ENCODE data around the gene NRL.
"Not testable (repeated sequence)": the region's sequence is repeated elsewhere in the genome, so short reads cannot be mapped to it uniquely, and the experiment has no call there.

Gene NRL

DNA sequence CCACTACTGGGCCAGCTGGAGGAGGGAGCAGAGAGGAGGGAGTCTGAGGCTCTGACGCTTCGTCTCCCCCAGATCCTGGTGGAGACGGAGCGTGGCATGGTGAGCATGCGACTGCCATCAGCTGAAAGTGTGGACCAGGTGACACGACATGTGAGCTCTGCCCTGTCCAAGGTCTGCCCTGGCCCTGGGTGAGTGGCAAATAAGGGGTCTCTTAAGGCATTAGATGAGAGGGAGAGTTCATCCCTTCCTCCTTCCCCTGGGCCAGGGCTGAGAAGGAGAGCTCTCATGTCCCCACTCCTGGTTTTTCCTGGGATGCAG, 60.5 kb downstream of the NRL start:
- DNase-seq (ENCODE audit: low spot score): no peak
- in situ Hi-C loops (cut with MboI; ENCODE audit: low sequenced_read_pairs, unreplicated experiment): no loop called here
- TF ChIP-seq, protein P1, sequence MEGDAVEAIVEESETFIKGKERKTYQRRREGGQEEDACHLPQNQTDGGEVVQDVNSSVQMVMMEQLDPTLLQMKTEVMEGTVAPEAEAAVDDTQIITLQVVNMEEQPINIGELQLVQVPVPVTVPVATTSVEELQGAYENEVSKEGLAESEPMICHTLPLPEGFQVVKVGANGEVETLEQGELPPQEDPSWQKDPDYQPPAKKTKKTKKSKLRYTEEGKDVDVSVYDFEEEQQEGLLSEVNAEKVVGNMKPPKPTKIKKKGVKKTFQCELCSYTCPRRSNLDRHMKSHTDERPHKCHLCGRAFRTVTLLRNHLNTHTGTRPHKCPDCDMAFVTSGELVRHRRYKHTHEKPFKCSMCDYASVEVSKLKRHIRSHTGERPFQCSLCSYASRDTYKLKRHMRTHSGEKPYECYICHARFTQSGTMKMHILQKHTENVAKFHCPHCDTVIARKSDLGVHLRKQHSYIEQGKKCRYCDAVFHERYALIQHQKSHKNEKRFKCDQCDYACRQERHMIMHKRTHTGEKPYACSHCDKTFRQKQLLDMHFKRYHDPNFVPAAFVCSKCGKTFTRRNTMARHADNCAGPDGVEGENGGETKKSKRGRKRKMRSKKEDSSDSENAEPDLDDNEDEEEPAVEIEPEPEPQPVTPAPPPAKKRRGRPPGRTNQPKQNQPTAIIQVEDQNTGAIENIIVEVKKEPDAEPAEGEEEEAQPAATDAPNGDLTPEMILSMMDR (IDR thresholded peaks at IDR 0.05; ENCODE audit: borderline replicate concordance, control extremely low read depth, extremely low read depth, insufficient read depth, missing control alignments): no peak

DNA sequence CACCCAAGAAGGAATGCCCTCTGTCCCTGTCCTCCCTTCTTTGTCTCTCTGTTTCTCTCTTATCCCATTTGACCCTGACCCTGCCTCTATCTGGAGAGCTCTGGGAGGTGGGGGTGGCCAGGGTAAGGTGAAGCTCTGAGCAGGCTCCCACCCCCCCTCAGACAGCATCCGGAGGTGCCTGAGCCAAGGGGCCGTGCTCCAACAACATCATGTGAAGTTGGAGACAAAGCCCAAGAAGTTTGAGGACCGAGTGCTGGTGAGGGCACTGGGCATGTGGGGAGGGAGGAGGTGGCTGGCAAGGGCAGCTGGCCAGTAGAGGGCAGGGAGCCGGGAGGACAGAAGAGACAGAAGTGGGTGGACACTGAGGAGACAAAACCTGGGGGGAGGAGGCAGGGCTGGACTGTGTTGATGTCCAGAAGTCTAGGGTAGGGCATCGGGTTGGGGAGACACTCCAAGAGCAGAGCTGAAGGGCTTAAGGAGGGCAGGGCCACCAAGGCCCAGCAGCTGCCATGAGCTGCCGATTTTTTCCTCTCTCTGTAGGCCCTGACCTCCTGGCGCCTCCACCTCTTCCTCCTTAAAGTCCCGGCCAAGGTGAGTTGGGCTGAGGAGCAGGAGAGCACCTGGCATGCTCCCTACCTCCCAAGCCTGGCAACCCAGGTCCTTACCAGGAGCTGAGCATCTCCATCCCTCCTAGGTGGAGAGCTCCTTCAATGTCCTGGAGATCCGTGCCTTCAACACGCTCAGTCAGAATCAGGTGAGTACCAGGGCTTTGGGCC, 61.0 kb downstream of the NRL start:
- in situ Hi-C loops (cut with MboI; ENCODE audit: low sequenced_read_pairs, unreplicated experiment): no loop called here
- TF ChIP-seq, protein P1 (IDR thresholded peaks at IDR 0.05; ENCODE audit: borderline replicate concordance, control extremely low read depth, extremely low read depth, insufficient read depth, missing control alignments): no peak
- DNase-seq (ENCODE audit: low spot score): peak; percentile 17

DNA sequence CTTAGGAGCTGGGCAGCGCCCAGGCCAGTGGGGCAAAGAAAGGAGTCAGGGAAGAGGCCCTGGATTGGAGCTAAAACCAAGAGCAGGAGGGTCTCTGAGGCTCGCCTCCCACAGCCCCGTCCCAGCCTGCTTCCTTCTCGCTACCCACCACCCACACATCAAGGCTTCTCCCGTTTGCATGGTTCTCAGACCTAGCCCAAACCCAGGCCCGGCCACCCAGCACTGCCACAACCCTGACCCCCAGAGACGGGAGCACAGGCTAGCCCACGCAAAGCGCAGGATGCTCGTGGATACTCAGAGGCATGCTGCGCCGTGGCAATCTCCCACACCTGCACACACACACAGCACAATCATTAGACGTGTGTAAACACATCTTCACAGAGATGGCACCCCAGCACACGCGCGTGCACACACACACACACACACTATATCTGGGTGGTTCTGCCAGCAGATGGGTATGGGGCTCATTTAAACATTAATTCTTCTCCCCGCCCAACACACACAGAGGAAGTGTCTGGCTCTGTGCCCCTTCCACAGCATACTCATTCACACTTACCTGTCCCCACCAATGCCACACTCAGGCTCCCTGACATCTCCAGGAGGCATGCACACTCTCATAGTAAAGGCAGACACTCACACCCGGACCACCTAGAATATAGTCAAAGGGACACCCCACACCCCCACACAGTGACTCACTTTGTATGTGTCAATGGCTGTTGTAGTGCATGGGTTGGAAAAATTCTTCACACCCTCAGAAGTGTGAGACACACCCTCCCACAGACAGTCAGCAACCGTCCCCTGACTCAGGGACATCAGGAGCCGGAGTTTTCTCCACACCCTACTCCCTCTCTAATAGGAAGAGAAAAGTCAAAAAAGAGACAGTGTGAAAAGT, 61.8 kb downstream of the NRL start:
- DNase-seq (ENCODE audit: low spot score): peak; percentile 14
- in situ Hi-C loops (cut with MboI; ENCODE audit: low sequenced_read_pairs, unreplicated experiment): no loop called here
- TF ChIP-seq, protein P1 (IDR thresholded peaks at IDR 0.05; ENCODE audit: borderline replicate concordance, control extremely low read depth, extremely low read depth, insufficient read depth, missing control alignments): no peak

DNA sequence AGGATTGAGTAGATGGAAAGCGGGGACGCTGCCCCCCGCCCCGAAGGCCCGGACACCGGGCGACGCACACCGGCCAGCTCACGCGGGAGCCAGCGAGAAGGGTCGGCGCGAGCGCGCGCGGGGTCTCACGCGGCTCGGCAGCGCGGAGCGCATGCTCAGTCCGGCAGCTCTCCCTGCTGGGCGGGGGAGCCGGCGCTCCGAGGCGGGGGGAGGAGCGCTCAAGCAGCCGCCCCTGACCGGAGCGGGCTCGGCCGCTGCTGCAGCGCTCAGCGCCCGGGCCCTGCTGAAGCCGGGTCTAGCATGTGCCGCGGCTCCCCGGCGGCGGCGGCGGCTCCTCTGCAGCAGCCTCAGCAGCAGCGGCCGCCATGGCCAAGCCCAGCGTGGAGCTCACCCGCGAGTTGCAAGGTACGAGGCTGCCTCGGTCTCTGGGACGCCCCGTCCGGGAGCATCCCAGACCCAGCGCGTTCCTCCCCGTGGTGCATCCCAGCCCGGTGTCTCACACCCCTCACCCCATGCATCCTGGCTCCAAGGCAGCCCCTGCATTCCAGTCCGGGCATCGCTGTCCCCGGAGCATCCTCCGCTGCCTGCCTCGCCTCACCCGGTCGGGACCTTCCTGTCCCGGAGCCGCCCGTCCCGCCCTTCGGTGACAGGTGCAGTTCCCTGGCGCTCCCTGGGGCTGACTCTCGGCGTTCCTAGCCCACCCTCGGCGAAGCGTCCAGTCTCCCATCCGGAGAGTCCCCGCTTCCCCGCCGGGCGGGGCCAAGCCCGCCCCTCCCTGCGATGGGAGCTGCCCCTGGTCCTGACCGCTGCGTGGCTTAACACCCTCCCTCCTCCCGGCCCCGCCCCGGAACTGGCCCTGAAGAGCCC, 62.7 kb downstream of the NRL start, which contains the start of gene CARMIL3:
Gene CARMIL3, plus strand, starts transcription at position 221 of the 867 bp plus-strand sequence. Its CDS starts 145 bp downstream, at position 366.
- TF ChIP-seq, protein P1 (IDR thresholded peaks at IDR 0.05; ENCODE audit: borderline replicate concordance, control extremely low read depth, extremely low read depth, insufficient read depth, missing control alignments): no peak
- in situ Hi-C loops (cut with MboI; ENCODE audit: low sequenced_read_pairs, unreplicated experiment): no loop called here
- peak; percentile 93 for DNase-seq (ENCODE audit: low spot score)

DNA sequence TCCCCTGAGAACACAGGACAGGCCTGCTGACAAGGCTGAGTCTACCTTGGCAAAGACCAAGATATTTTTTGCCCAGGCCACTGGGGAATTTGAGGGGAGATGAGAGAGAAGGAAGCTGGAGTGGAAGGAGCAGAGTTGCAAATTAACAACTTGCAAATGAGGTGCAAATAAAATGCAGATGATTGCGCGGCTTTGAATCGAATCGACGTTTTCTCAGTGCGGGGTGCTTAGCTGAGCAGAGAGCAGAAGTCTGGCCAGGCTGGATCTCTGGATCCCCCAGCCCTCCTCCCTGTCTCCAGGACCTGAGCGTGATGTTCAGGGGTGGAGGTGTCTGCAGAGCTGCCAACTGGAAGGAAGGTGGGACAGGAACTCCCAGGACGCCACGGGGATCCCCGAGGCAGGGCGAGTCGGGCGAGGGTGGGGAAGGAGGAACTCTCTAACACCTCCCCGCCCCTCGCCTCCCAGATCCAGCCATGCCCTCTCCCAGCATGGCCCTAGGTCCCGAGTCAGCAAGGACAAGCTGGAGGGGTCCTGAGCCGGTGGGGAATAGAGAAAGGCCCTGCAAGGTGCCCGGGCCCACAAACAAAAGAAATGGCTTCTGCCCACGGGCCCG, 63.5 kb downstream of the NRL start:
- peak; percentile 43 for DNase-seq (ENCODE audit: low spot score)
- in situ Hi-C loops (cut with MboI; ENCODE audit: low sequenced_read_pairs, unreplicated experiment): no loop called here
- TF ChIP-seq, protein P1 (IDR thresholded peaks at IDR 0.05; ENCODE audit: borderline replicate concordance, control extremely low read depth, extremely low read depth, insufficient read depth, missing control alignments): no peak

DNA sequence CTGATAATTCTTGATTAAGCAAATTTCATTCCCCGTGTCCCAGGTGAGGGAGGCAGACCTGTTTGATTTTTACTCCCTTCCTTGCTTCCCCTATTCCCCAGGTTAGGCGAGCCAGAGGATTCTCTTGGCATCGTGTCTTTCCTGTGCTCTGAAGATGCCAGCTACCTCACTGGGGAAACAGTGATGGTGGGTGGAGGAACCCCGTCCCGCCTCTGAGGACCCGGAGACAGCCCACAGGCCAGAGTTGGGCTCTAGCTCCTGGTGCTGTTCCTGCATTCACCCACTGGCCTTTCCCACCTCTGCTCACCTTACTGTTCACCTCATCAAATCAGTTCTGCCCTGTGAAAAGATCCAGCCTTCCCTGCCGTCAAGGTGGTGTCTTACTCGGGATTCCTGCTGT, 64.0 kb downstream of the NRL start:
- in situ Hi-C loops (cut with MboI; ENCODE audit: low sequenced_read_pairs, unreplicated experiment); DNase-seq (ENCODE audit: low spot score): not testable (repeated sequence)

DNA sequence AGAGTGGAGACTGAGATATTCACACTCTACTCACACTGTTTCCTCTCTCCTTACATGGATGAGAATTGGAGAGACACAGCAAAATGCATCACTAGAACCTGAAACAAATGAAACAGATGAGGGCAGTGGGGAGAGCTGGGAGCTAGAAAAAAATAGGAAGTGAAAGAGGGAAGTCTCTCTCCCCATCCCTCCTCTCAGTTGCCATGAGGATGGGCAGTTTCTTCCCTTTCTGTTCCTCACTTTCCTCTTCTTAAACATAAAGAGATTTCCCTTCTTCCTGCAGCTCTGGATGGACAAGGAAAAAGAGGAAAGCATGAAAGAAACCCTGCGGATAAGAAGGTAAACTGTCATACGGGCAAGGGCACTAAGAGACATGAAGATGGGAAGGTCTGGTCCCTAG, 65.7 kb downstream of the NRL start:
- DNase-seq (ENCODE audit: low spot score); in situ Hi-C loops (cut with MboI; ENCODE audit: low sequenced_read_pairs, unreplicated experiment): not testable (repeated sequence)

All from GM13976 (cell line).